GM21619 (cell line): ENCODE data around the gene FNDC5.
"Not testable (repeated sequence)": the region's sequence is repeated elsewhere in the genome, so short reads cannot be mapped to it uniquely, and the experiment has no call there.

Source experiments
- ATAC-seq: cut with Tn5 transposase; IDR thresholded peaks from one replicate; pipeline ENCODE4 v1.9.1; 2021; ENCODE audit not compliant: unreplicated experiment

The FNDC5 gene

DNA sequence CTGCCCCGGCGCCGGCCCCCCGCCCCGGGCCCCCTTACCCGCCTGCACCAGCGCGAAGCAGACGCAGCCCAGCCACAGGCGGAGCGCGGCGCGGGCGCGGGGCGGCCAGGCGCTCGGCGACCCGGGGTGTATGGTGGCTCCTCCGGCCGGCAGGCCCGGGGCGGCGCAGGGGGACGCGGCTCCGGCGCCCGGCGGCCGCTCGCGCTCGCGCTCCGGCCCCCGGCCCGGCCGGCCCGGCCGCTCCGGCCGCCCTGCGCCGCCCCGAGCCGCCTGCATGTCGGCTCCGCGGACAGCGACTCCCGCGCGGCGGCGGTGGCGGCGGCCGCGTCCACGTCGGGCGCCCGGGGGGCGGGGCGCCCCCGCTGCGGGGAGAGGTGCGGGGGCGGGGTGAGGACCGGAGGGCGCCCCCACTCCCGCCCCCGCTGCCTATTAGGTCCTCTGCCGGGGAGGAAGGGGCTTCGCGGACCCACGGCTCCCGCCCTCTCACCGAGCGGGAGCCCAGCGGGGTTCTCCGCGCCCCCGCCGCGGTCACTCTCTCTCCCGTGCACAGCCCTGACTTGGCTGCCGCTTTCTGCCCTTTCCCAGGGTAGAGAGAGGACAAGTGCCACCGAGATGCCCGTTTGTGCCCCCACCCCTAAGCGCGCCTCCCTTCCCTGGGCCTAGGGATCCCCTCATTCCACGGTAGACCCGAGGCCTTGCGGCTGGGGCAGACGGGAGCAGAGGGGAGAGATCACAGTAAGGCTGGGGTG, at the start of gene FNDC5:
Gene FNDC5, minus strand, starts transcription at position 298 of the 749 bp plus-strand sequence.
- no peak for ATAC-seq

DNA sequence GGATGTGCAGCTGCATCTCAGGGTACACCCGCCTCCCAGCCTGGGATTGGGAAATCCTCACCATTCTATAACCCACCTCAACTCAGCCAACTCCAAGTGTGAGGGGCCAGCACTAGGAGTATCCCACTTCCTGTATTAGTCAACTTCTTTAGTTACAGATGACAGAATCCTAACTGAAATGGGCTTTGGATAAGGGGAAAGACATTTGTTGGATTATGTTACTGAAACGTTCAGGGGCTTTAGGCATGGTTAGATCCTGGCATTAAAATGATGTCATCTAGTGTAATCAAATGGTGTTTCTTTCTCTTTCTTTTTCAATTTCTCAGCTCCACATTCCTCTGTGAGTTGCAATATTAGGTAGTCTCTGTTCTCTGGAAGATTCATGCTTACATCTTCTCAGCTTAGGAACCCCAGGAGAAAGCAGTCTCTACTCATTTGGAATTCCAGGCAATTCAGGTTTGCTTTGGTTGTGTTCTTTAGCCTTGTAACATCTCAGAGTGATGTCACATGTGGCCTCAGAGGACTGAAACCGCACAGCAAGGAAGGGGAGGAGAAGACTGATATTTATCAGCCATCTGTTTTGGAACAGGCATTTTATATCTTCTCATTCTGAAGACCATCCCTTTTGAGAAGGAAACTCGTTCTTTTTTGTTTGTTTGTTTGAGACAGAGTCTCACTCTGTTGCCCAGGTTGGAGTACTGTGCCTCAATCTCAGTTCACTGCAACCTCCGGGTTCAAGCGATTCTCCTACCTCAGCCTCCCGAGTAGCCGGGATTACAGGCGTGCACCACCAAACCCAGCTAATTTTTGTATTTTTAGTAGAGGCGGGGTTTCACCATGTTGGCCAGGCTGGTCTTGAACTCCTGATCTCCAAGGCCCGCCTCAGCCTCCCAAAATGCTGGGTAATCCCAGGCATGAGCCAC, 49.4 kb upstream of the FNDC5 start:
- ATAC-seq, result no peak

DNA sequence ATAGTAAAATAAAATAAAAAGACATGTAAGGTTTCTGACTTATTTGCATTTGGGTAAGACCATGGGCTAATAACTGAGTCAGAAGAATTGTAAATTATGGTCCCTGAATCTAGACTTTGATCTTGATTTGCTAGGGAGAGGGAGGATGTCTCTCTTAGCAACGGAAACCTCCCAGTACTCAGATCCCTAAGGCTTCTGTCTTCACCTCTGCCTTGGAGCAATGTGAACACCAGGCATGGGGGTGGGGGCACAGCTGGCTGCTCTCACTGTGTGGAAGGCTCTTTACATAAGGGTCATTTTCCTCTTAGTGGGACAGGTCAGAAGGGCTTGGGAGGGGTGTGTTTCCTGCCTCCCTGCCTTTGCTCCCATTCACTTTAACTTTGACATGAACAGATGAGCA, 47.5 kb upstream of the FNDC5 start:
- ATAC-seq, result no peak

DNA sequence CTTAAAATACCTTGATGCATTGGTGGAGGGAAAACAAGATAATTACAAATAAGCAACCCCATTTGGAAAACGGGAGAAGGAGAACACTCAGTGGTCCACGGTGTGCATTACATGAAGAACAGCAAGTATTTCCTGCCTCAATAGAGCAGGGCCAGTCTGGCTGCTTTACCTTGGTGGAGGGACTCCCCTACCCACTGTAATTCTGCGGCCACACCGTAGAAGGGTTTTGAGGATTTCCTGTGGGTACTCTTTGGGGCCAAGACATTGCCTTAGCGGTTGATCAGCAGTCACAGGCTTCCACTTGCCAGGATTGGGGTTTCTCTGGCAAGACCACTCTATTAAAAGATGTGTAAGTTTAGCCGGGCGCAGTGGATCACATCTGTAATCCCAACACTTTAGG, 46.8 kb upstream of the FNDC5 start:
- ATAC-seq, result no peak

DNA sequence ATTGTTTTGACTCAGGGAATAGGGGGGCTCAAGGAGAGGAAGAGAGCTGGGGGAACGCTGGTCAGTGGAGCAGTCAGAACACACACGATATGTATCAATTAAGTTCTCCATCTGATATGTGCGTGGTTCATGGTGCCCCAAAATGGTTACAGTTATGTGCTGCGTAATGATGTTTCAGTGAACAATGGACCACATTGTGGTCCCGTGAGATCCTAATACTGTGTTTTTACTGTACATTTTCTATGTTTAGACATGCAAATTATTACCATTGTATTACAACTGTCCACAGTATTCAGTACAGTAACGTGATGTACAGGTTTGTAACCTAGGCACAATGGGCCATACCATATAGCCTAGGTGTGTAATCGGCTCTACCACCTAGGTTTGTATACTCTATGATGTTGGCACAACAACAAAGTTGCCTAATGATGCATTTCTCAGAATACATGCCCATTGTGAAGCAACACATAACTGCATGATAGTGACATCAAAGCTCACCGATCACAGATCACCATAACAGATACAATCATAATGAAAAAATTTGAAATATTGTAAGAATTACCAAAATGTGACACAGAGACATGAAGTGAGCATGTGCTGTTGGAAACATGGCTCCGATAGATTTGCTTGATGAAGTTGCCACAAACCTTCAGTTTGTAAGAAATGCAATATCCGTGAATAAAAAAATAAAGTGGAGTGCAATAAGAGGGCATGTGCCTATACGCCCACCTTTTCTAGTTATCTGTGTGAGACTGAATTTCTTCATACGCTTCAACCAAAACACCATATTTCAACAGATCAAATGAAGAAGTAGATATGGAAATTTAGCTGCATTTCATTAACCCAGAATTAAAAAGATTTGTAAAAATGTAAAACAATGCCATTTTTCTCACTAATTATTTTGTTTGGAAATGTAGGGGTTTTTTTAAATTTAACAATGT, 45.3 kb upstream of the FNDC5 start:
- no peak for ATAC-seq

DNA sequence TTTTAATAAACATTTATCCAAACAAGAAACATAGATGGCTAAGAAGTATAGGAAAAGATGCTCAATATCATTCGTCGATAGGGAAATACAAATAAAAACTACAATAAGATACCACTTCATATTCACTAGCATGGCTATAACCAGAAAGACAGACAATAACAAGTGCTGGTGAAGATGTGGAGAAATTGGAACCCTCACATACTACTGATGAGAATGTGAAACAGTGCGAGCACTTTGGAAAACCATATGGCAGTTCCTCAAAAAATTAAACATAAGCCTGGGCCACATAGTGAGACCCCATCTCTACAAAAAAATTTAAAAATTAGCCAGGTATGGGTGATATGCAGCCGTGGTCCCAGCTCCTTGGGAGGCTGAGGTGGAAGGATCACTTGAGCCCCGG, 39.6 kb upstream of the FNDC5 start:
- no peak for ATAC-seq

DNA sequence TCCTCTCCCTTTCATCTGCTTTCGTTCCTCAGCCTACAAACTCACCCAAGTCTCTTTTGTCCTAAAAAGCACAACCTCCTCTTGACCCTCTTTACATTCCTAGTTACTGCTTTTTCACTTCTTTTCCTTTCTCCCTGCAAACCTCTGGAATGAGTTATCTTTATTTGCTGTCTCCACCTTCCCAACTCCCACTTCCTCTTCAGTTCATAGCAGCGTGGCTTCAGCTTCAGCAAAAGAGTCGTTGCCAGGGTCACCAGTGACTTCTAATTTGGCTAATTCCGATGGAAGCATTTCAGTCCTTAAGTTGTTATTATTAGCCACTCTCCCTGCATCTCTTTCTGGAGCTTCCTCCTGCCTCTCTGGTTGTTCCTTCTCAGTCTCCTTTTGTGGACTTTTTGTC, 36.7 kb upstream of the FNDC5 start:
- ATAC-seq, result no peak

DNA sequence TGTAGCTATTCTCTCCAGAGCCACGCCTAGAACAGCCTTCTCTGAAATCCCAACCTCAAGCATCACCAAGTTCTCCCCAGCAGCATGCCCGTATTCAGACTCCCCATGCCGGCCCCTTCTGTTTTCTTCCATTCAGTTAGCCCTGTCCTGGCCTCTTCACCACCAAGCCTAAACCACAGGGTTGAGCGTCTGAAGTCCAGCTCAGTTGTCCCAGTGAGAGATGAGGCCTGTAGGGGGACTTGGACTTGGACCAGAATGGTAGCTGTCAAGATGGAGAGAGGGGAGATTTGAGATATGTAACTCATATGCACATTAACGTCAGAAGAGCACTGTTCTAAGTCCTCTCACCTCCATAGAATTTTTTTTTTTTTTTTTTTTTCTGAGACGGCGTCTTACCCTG, 35.9 kb upstream of the FNDC5 start:
- ATAC-seq, result no peak

DNA sequence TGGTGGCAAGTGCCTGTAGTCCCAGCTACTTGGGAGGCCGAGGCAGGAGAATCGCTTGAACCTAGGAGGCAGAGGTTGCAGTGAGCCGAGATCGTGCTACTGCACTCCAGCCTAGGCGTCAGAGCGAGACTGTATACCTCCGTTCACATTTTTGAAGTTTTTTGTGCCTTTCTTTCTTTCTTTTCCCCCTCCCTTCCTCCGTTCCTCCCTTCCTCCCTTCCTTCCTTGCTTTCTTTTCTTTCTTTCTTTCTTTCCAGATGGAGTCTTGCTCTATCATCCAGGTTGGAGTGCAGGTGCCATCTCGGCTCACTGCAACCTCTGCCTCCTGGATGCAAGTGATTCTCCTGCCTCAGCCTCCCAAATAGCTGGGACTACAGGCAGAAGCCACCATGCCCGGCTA, 34.9 kb upstream of the FNDC5 start:
- ATAC-seq, result not testable (repeated sequence)

DNA sequence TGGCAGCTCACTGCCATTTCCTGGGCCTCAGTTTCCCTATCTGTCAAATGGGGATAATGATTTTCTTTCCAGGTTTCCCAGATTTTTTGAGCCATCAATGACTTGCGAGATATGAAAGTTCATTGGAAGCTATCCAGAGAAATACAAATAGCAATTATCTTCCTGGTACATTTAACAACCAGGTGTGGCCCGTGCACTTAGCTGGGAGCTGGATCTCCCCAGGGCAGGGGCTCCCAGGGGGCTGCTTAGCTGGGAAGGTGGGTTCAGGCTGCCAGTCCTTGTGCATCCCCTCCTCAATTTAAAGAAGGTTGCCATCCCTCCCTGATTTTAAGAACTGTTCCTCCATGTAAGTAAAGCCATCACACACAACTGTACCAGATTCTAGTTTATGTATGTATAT, 34.1 kb upstream of the FNDC5 start:
- ATAC-seq, result no peak

DNA sequence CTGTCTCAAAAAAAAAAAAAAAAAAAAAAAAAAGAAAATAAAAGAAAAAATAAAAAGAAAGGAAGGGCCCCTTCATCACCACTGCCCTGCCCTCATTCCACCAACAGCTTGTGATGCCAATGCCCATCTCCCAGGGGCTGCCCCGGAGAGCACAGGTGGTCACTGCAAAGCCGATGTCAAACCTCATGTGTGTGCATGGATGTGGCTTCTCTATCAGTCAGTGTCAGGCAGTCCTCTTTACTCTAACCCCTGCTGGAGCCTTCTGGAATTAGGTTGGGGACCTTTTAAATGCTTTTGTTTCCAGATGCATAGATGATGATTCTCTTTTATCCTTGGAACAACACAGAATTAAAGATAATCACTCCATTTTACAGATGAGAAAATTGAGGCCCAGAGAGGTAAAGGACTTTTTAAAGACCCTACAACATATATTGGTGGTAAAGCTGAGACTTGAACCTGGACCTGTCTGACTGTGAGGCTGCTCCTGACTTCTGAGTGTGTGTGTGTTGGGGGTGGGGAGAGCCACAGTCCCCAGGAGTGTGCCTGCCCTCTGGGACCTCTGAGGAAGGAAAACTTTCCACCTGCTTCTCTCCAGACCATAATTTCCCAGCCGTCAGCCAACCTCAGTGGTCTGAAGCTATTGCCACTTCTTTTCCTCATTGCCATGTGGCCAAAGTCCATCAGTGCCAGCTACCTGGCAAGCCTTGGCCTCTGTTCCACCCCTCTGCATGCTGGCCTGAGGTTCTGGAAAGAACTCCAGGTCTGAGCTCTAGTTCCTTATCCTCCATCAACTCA, 33.5 kb upstream of the FNDC5 start:
- ATAC-seq, result no peak

DNA sequence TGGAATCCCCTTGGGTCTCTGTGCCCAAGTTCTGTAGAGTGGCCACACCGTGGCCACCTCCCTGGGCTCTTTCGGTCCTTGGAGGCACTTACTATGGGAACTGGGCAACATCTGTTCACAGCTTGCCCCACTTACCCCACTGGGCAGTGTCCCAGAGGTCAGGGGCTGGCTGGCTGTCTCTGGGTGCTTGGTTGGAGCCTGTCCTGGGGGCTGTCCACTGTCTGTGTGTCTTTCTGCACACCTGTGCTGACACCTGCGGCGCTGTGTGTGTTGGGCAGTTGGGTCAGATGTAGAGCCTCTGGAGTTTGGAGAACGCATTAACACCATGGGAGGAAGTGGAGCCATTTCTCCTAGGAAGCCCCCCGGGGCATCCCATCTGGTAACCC, 31.8 kb upstream of the FNDC5 start:
- ATAC-seq, result no peak

DNA sequence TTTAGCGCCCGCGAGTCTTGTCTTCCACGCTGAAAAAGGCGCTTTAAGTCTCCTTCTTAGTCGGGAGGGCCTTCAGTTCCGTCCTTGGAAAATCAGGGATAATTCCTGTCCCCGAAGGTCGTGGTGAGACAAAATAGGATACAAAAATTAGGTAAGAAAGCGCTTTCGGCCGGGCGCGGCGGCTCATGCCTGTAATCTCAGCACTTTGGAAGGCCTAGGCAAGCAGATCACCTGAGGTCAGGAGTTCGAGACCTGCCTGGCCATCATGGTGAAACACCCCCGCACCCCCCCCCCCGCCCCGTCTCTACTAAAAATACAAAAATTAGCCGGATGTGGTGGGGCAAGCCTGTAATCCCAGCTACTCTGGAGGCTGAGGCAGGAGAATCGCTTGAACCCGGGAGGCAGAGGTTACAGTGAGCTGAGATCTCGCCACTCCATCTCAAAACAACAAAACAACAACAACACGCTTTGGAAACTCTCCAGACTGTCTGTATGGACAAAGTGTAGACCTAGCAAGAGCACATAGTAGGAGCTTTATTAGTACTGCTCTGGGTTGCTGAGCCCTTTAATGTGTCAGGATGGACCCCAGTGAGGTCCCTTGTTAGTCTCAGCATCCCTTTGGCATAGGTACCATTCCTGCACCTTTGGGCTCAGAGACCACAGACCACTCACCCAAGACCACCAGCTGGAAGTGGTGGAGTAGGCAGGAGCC, 31.3 kb upstream of the FNDC5 start:
- ATAC-seq, result no peak

DNA sequence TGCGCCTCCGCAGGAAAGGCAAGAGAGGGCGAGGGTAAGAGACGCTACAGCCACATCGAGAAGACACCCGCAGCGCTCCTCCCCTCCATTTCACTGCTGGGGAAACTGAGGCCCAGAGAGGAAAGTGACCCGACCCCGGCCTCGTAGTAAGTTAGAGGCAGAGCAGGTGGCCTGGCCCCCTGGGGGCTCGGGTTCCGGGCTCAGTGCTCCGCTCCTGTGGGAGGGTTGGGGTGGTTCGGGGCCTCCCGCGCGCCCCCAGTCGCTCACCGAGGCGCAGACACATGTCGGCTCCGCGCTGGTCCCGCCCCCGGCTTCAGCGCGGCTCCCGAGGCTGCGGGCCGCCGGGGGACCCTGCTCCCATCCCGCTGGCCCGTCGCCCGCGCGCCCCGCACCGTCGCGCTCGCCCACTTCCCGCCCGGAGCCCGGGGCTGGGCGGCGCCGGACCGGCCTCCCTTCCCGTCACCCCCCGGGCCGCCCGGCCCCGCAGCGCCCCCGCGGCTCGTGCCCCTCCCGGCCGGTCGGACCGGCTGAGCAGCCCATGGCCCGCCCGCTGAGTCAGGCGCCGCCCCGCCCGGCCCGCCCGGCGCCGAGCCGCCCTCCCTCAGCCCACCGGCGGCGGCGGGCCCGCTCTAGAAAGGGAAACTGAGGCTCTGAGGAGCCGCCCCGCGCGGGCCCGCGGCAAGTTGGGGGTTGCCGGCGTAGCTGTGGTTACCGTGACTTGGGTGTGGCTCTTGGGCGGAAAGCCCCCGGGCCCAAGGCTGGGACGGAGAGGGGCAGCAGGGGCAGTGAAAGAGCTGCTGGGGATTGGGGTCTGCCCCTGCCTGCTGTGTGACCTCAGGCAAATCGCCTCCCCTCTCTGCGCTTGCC, 30.5 kb upstream of the FNDC5 start, which contains the start of gene TMEM54:
Gene TMEM54, minus strand, starts transcription at position 434 of the 867 bp plus-strand sequence. Its CDS starts 151 bp downstream, at position 283.
- ATAC-seq, result no peak

DNA sequence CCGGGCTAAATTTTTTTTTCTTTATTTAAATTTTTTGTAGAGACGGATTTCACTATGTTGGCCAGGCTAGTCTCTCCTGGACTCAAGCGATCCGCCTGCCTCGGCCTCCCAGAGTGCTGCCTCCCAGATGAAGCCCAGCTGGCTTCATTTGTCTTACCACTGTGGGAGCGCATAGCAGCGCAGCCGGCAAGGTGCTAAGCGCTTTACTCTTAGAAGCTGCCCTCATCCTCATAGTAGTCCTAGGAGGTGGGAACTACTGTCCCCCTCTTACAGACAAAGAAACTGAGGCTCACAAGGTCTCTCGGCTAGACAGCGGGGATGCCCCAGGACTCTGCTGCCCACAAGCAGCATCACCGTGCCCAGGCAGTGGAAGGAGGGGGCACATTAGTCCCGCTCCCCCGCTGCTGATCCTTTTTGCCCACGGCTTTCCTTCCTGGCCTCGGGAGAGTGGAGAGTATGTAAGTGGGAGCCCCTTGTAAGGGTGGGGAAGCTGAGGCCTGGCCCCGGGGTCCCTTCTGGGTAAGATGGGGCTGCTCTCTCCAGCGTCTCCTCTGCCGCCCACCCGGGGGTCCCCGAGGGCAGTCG, 29.8 kb upstream of the FNDC5 start:
- no peak for ATAC-seq

DNA sequence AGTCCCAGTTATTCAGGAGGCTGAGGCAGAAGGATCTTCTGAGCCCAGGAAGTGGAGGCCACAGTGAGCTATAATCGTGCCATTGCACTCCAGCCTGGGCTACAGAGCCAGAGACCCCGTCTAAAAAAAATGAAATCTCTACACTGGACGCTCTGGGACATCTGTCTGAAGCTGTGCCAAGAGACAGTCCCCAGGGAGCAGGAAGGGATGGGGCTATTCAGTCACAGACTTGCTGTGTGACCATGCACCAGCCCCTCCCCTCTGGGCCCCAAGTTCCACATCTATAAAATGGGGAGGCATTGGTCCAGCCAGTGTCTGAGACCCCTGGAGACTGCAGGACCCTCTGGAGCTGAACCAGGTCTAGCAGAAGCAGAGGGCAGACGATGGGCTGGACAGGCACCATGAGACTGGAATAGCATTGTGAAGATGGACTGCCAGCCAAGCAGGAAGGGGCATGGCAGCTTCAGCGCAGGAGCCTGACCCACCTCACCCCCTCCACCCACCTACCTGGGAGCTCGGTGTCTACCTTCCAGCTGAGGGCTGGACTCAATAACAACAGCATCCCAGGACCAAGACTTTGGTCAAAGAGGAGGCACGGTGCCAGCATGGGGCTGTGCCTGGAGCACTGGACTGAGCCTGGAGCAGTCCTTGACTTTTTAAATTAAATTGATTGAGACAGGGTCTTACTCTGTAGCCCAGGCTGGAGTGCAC, 29.0 kb upstream of the FNDC5 start:
- ATAC-seq, result no peak

DNA sequence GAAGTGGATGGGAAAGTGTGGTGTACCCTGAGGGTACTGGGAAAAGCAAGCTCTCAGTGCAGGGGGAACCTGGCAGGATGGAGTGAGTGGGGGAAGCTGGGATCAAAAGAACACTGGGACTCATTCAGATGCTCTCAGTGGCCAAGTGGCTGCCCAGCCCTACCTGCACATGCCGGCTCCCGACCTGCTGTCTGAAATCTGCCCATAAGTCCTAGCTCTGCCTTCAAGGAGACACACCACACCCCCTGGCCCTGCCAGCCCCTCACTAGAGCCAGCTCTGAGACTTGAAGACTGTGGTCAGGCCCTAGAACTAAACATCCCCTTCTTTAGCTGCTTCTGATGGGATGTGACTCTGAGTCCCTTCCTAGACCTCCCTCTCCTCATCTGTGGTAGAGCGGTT, 28.2 kb upstream of the FNDC5 start:
- no peak for ATAC-seq

DNA sequence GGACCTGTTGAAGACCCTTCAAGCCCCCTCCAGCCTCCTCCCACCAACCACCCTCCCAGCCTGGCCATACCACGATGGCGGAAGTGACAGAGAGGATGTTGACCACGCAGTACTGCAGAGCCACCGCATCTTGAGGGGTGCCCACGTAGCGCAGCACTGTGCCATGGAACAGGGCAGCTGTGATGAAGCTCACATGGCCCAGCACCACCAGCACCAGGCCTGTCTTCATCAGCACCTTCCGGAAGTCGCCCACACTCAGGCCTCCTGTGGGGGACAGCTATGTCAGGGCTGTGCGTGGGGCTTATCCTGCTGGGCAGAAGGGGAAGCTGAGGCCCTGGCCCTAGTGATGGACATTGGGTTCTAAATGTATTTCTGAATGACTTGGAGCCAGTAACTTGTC, 27.3 kb upstream of the FNDC5 start:
- ATAC-seq, result no peak
